ENCODE results near the gene PARP11. TPM values are rescaled to one million over a fixed set of nuclear protein-coding genes. Genes with fewer than 3 reads are reported as not detected.
A peak's percentile ranks its signal among the peaks of the same experiment; 100 is the strongest.

The PARP11 gene
- total RNA-seq, 3 donors from 2014 or later (not counting 1 experiment from before 2014, with no cell fraction given) = 18.8 to 27.3 (median 24.7) TPM

- Histone ChIP-seq H3K27ac (ENCODE audit: low read length) (no peak overlapping the region), H3K9me3 (ENCODE audit: control insufficient read depth, insufficient read depth, low read length) (no peaks in the 10 kb centered on the region), H3K4me3 (ENCODE audit: low read length) (no peak overlapping the region), H3K4me1 (ENCODE audit: control insufficient read depth, insufficient read depth, low read length) (no peaks in the 10 kb centered on the region), H3K27me3 (ENCODE audit: control insufficient read depth, insufficient read depth, low read length) (no peaks in the 10 kb centered on the region), H3K36me3 (ENCODE audit: control insufficient read depth, insufficient read depth, low read length) (no peaks in the 10 kb centered on the region)
- no peaks in the 10 kb centered on the region for H3K27me3 Mint-ChIP-seq (ENCODE audit: low read depth in 2 of 2)
- H3K36me3 Mint-ChIP-seq = peaks cover 21% of the 10 kb centered on the region
- H3K4me3 Mint-ChIP-seq = no peak overlapping the region
- no peak for TF ChIP-seq CTCF (IDR thresholded peaks at IDR 0.05)
- H3K27ac Mint-ChIP-seq = no peak overlapping the region
- intact Hi-C loops (cut with micrococcal nuclease) = no loop called here
- ATAC-seq (no peak), DNase-seq (no peak)
- no peaks in the 10 kb centered on the region for H3K9me3 Mint-ChIP-seq
- 93% methylated on average over 1 of the region's 1 CpG for WGBS (ENCODE audit: insufficient coverage)
- no peaks in the 10 kb centered on the region for H3K4me1 Mint-ChIP-seq
These were observed 83.4 kb downstream of the PARP11 start for GRCh38 chr12:3789838-3790237.

- H3K27me3 ChIP-seq (ENCODE audit: control insufficient read depth, insufficient read depth, low read length) = no peaks in the 10 kb centered on the region
- peak; percentile 70 for TF ChIP-seq CTCF (IDR thresholded peaks at IDR 0.05)
- H3K4me3 Mint-ChIP-seq = no peak overlapping the region
- H3K27ac ChIP-seq (ENCODE audit: low read length) = no peak overlapping the region
- H3K4me1 ChIP-seq (ENCODE audit: control insufficient read depth, insufficient read depth, low read length) = no peaks in the 10 kb centered on the region
- peaks cover 0 to 2% of the 10 kb centered on the region in 2 donors for H3K27me3 Mint-ChIP-seq (ENCODE audit: low read depth in 2 of 2)
- no peak overlapping the region for H3K4me3 ChIP-seq (ENCODE audit: low read length)
- peak in 2 of 3 donors; percentile 55 to 66 for ATAC-seq
- WGBS (ENCODE audit: insufficient coverage) = 73% methylated on average over 3 of the region's 3 CpGs
- H3K9me3 Mint-ChIP-seq = no peaks in the 10 kb centered on the region
- peak in 1 of 2 donors; percentile 68 for DNase-seq
- no peaks in the 10 kb centered on the region for H3K36me3 Mint-ChIP-seq
- H3K4me1 Mint-ChIP-seq = no peaks in the 10 kb centered on the region
- intact Hi-C loops (cut with micrococcal nuclease) = loop anchor here (1.0 kb wide), 2 partner anchors 122 to 477 kb away; no protein-coding TSS in a partner anchor
- H3K9me3 ChIP-seq (ENCODE audit: control insufficient read depth, insufficient read depth, low read length) = no peaks in the 10 kb centered on the region
- no peak overlapping the region for H3K27ac Mint-ChIP-seq
- H3K36me3 ChIP-seq (ENCODE audit: control insufficient read depth, insufficient read depth, low read length) = no peaks in the 10 kb centered on the region
These were observed 95.9 kb downstream of the PARP11 start for GRCh38 chr12:3777206-3777809.

GRCh38 chr12:3775385-3776035, 97.7 kb downstream of the PARP11 start:
- no peak for TF ChIP-seq CTCF (IDR thresholded peaks at IDR 0.05)
- Histone ChIP-seq H3K4me3 (ENCODE audit: low read length) (no peak overlapping the region), H3K27me3 (ENCODE audit: control insufficient read depth, insufficient read depth, low read length) (no peaks in the 10 kb centered on the region), H3K9me3 (ENCODE audit: control insufficient read depth, insufficient read depth, low read length) (no peaks in the 10 kb centered on the region), H3K36me3 (ENCODE audit: control insufficient read depth, insufficient read depth, low read length) (no peaks in the 10 kb centered on the region), H3K27ac (ENCODE audit: low read length) (no peak overlapping the region), H3K4me1 (ENCODE audit: control insufficient read depth, insufficient read depth, low read length) (no peaks in the 10 kb centered on the region)
- Mint-ChIP-seq H3K4me3 (no peak overlapping the region), H3K36me3 (no peaks in the 10 kb centered on the region), H3K9me3 (no peaks in the 10 kb centered on the region), H3K4me1 (no peaks in the 10 kb centered on the region), H3K27me3 (ENCODE audit: low read depth in 2 of 2) (peaks cover 0 to 2% of the 10 kb centered on the region in 2 donors), H3K27ac (no peak overlapping the region)
- DNase-seq (no peak), ATAC-seq (no peak)
- intact Hi-C loops (cut with micrococcal nuclease) = no loop called here
- 95% methylated on average over 5 of the region's 5 CpGs for WGBS (ENCODE audit: insufficient coverage)
